GM12892 (cell line): ENCODE measurements around the gene IFNE.

Experiments used
- POLR2A ChIP-seq: IDR thresholded peaks from 2 replicates; pipeline ENCODE4 v1.6.1; 2011; ENCODE audit warnings: low read depth, low read length, control low read depth
- POLR2AphosphoS5 ChIP-seq: IDR thresholded peaks from 2 replicates; pipeline ENCODE4 v1.6.1; 2011; ENCODE audit warnings: low read depth, low read length, control low read depth
- TAF1 ChIP-seq: IDR thresholded peaks from 2 replicates; pipeline ENCODE4 v1.6.1; 2011; ENCODE audit warnings: low read depth, mild to moderate bottlenecking, control low read depth, low read length, borderline replicate concordance

DNA sequence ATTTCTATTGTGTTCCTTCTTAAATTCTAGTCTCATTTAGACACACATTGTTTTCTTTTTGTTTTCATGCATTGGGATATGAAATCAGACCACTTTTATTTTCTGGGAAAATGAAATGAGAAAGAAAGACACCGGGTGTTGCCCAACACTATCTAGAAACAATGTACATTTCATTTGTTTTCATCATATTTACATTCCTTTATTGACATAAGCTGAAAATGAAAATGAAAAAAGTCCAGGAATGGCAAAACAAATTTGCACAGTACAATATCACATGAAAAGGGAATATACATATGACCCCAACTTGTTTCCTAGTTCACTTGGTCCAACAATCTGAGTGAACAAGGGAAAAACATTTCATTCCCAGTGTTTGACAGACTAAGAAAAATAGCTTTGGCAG, 20.7 kb downstream of the IFNE start:
- TF ChIP-seq TAF1: no peak
- TF ChIP-seq POLR2A: no peak
- no peak for TF ChIP-seq POLR2AphosphoS5
